HG03066 (cell line): ENCODE measurements around the gene ASPSCR1.

Source experiments
- ATAC-seq: cut with Tn5 transposase; IDR thresholded peaks from one replicate; pipeline ENCODE4 v1.9.1; 2021; ENCODE audit warnings: low read depth; ENCODE audit not compliant: unreplicated experiment

The ASPSCR1 gene

GRCh38 chr17:82021107-82021899 is 43.9 kb downstream of the ASPSCR1 start:
- ATAC-seq, result no peak

- no peak for ATAC-seq
Measured at GRCh38 chr17:82021900-82022309, 44.5 kb downstream of the ASPSCR1 start.

GRCh38 chr17:82022310-82022980 is 45.0 kb downstream of the ASPSCR1 start, which contains the start of gene CENPX:
CENPX (minus strand) TSS chr17:82022878; CDS start chr17:82022861, 17 bp downstream.
- no peak for ATAC-seq

GRCh38 chr17:82022981-82023446 is 45.6 kb downstream of the ASPSCR1 start, which contains the start of gene LRRC45:
LRRC45 (plus strand) TSS chr17:82023305; CDS start chr17:82023644, 339 bp downstream.
- ATAC-seq, result peak; percentile 85

GRCh38 chr17:82023447-82024241 is 46.2 kb downstream of the ASPSCR1 start:
- no peak for ATAC-seq

GRCh38 chr17:82024859-82025258 is 47.4 kb downstream of the ASPSCR1 start:
- no peak for ATAC-seq

- no peak for ATAC-seq
Measured at GRCh38 chr17:82025401-82026107, 48.1 kb downstream of the ASPSCR1 start.

- ATAC-seq, result no peak
Measured at GRCh38 chr17:82028246-82028645, 50.8 kb downstream of the ASPSCR1 start.

GRCh38 chr17:82028966-82029365 is 51.5 kb downstream of the ASPSCR1 start:
- ATAC-seq, result no peak

- no peak for ATAC-seq
Measured at GRCh38 chr17:82029391-82029790, 52.0 kb downstream of the ASPSCR1 start.

GRCh38 chr17:82029990-82030469 is 52.6 kb downstream of the ASPSCR1 start:
- ATAC-seq, result no peak

- ATAC-seq, result no peak
Measured at GRCh38 chr17:82030470-82031302, 53.3 kb downstream of the ASPSCR1 start.

GRCh38 chr17:82031303-82031884 is 54.0 kb downstream of the ASPSCR1 start, which contains the start of gene RAC3:
RAC3 (plus strand) TSS chr17:82031678; CDS start chr17:82031762, 84 bp downstream.
- ATAC-seq, result no peak

GRCh38 chr17:82031885-82032627 is 54.6 kb downstream of the ASPSCR1 start:
- no peak for ATAC-seq

GRCh38 chr17:82033359-82034085 is 56.1 kb downstream of the ASPSCR1 start:
- ATAC-seq, result no peak

- no peak for ATAC-seq
Measured at GRCh38 chr17:82034371-82035011, 57.1 kb downstream of the ASPSCR1 start.

- ATAC-seq, result no peak
Measured at GRCh38 chr17:82035488-82035887, 58.1 kb downstream of the ASPSCR1 start.
